Right lobe of liver (tissue), 6 donors: ENCODE results near the gene CYB561A3. TPM values are rescaled to one million over a fixed set of nuclear protein-coding genes. Genes with fewer than 3 reads are reported as not detected.
A peak's percentile ranks its signal among the peaks of the same experiment; 100 is the strongest.

Experiments used
- ATAC-seq, 4 donors: fragments of 200-7000 bp; cut with Tn5 transposase; one replicate each; pipeline ENCODE4 v1.9.1; 2020; ENCODE audit warnings: mild to moderate bottlenecking in 4 of 4, moderate library complexity in 4 of 4
- DNase-seq, 3 donors: peaks; one replicate each; pipeline ENCODE4 v3.0.0-alpha.2; 2020
- H3K27ac ChIP-seq, 3 donors: fragments of 200-600 bp; one replicate each; pipeline ENCODE4 v1.8.0; 2022
- H3K27me3 ChIP-seq, 2 donors: fragments of 200-600 bp; one replicate each; pipeline ENCODE4 v1.8.0; 2022
- H3K36me3 ChIP-seq, 4 donors: fragments of 200-600 bp; sonication (generic) in 1 of 4; one replicate each; pipeline versions ENCODE4 v1.5.1 to v1.8.0; 2017 to 2022; ENCODE audit warnings: control low read depth in 1 of 4
- H3K4me1 ChIP-seq, 4 donors: fragments of 200-600 bp; sonication (generic) in 1 of 4; one replicate each; pipeline versions ENCODE4 v1.5.1 to v1.8.0; 2017 to 2022; ENCODE audit warnings: control low read depth in 1 of 4
- H3K4me3 ChIP-seq, 3 donors: fragments of 200-600 bp; one replicate each; pipeline ENCODE4 v1.8.0; 2022
- H3K9me3 ChIP-seq, 4 donors: fragments of 200-600 bp; sonication (generic) in 1 of 4; one replicate each; pipeline versions ENCODE4 v1.5.1 to v1.8.0; 2017 to 2022; ENCODE audit warnings: control low read depth in 1 of 4
- CTCF ChIP-seq, 4 donors: fragments of 200-600 bp in 3 of 4; fragments of 450-650 bp in 1 of 4; IDR thresholded peaks; one replicate each; pipeline versions ENCODE4 v1.5.1 to v1.8.0; 2016 to 2022; ENCODE audit warnings: antibody characterized with exemption in 4 of 4, mild to moderate bottlenecking in 2 of 4
- POLR2A ChIP-seq: fragments of 450-650 bp; IDR thresholded peaks from one replicate; pipeline ENCODE4 v1.6.1; 2017; ENCODE audit warnings: antibody characterized with exemption, mild to moderate bottlenecking
- WGBS: methylation state at CpG from one replicate; pipeline ENCODE4 v1.1.6; 2018; ENCODE audit warnings: low coverage, low lambda C conversion rate; ENCODE audit not compliant: insufficient coverage; ENCODE audit errors: missing lambda C conversion rate; 5-methylcytosine and 5-hydroxymethylcytosine counted together
- intact Hi-C, 2 donors: fragments of 100-400 bp; cut with DNase I; formaldehyde crosslinking; loops; one replicate each; pipeline versions ENCODE4 v1.11.2 to v1.14.1; 2022
- total RNA-seq, 6 experiments: library from RNA; depleted of rRNA in 2 of 6; stranded (reverse); fragments of >200 nt in 2 of 6; fragmentation: NEBNext Ultra II Directional in 3 of 6; extraction: Animal tissue kit (Norgen Biotek cat#: 25700) in 3 of 6; gene quantifications; one replicate each; pipeline versions ENCODE4 v1.1.0 to v1.2.4, GENCODE V29; 2016 to 2023
- donor health status: DM: no; HTN: yes; CAD: no.
- donor health status: DM: no; HTN: no; CAD: no.
- donor health status: DM: no; HTN: no; CAD: no.
- donor health status: DM: no; HTN: yes; CAD: no.
- donor health status: DM: no; HTN: yes; CAD: no.

The CYB561A3 gene
- total RNA-seq, 6 experiments from 2014 or later = 25.6 to 41.8 (median 35.2) TPM

- no peak for ATAC-seq
- peaks cover 0 to 42% (median 15%) of the 10 kb centered on the region in 4 donors for H3K4me1 ChIP-seq
These were observed 29.3 kb downstream of the CYB561A3 start for GRCh38 chr11:61332281-61332796.

GRCh38 chr11:61331651-61332050 lies 30.0 kb downstream of the CYB561A3 start:
- no peak for DNase-seq
- TF ChIP-seq POLR2A (no peak), CTCF (IDR thresholded peaks at IDR 0.05) (no peak)
- peak overlapping the region; percentile 94 to 98 (median 96) for H3K4me3 ChIP-seq
- H3K36me3 ChIP-seq = peaks cover 0 to 32% (median 13%) of the 10 kb centered on the region in 4 donors
- no peak for ATAC-seq
- H3K4me1 ChIP-seq = peaks cover 0 to 40% (median 14%) of the 10 kb centered on the region in 4 donors
- WGBS = 49% methylated on average over 5 of the region's 6 CpGs
- intact Hi-C loops = no loop called here
- H3K9me3 ChIP-seq = no peaks in the 10 kb centered on the region
- no peak overlapping the region for H3K27ac ChIP-seq
- no peaks in the 10 kb centered on the region for H3K27me3 ChIP-seq

More at GRCh38 chr11:61332281-61332796, 29.3 kb downstream of the CYB561A3 start:
- intact Hi-C loops = no loop called here
- no peak for TF ChIP-seq CTCF (IDR thresholded peaks at IDR 0.05)
- no peak for TF ChIP-seq POLR2A
- Histone ChIP-seq H3K27ac (peak overlapping the region; percentile 82 to 85 (median 83)), H3K27me3 (no peaks in the 10 kb centered on the region), H3K9me3 (no peaks in the 10 kb centered on the region), H3K4me3 (peak overlapping the region; percentile 94 to 98 (median 96)), H3K36me3 (peaks cover 0 to 25% (median 11%) of the 10 kb centered on the region in 4 donors)
- 0% methylated on average over 19 of the region's 24 CpGs for WGBS
- no peak for DNase-seq

- Histone ChIP-seq H3K4me1 (peaks cover 0 to 25% (median 9%) of the 10 kb centered on the region in 4 donors), H3K27me3 (no peaks in the 10 kb centered on the region), H3K36me3 (peaks cover 0 to 50% (median 23%) of the 10 kb centered on the region in 4 donors), H3K9me3 (no peaks in the 10 kb centered on the region), H3K4me3 (no peak overlapping the region), H3K27ac (no peak overlapping the region)
- DNase-seq (no peak), ATAC-seq (no peak)
- TF ChIP-seq CTCF (IDR thresholded peaks at IDR 0.05) (no peak), POLR2A (no peak)
- intact Hi-C loops = no loop called here
- 87% methylated on average over 4 of the region's 4 CpGs for WGBS
These were observed 31.8 kb downstream of the CYB561A3 start for GRCh38 chr11:61329871-61330270.

- DNase-seq = no peak
- ATAC-seq = no peak
- intact Hi-C loops = no loop called here
- Histone ChIP-seq H3K4me3 (no peak overlapping the region), H3K4me1 (peaks cover 0 to 14% (median 5%) of the 10 kb centered on the region in 4 donors), H3K9me3 (no peaks in the 10 kb centered on the region), H3K27ac (no peak overlapping the region), H3K36me3 (peaks cover 0 to 63% (median 33%) of the 10 kb centered on the region in 4 donors), H3K27me3 (no peaks in the 10 kb centered on the region)
- 88% methylated on average over 8 of the region's 9 CpGs for whole genome bisulfite sequencing
- TF ChIP-seq POLR2A (no peak), CTCF (IDR thresholded peaks at IDR 0.05) (no peak)
These were observed 33.3 kb downstream of the CYB561A3 start for GRCh38 chr11:61328351-61328750.
